Measurements from ENCODE around the gene ATP5F1C. TPM values are rescaled to one million over a fixed set of nuclear protein-coding genes. Genes with fewer than 3 reads are reported as not detected.
A peak's percentile ranks its signal among the peaks of the same experiment; 100 is the strongest.
"Not testable (repeated sequence)": the region's sequence is repeated elsewhere in the genome, so short reads cannot be mapped to it uniquely, and the experiment has no call there.

Gene ATP5F1C
- total RNA-seq, 1 experiment from 2014 or later = 292 TPM

- ATAC-seq = peak; percentile 81
- H3K9me3 ChIP-seq (ENCODE audit: control insufficient read depth in 1 of 2, insufficient read depth in 1 of 2, low read depth in 1 of 2, low read length in 2 of 2); H3K9ac ChIP-seq (ENCODE audit: low read length); H3K27ac ChIP-seq (ENCODE audit: low read depth, low read length); H3K4me1 ChIP-seq (ENCODE audit: control insufficient read depth in 1 of 2, insufficient read depth in 2 of 2, low read length in 2 of 2); H3K27me3 ChIP-seq (ENCODE audit: insufficient read depth, low read length); RAD21 ChIA-PET (ENCODE audit: low non-redundant PET in 1 of 2, low total read pairs in 2 of 2, uncharacterized antibody in 2 of 2, unreplicated experiment in 2 of 2); DNase-seq (ENCODE audit: low read depth, low spot score); CTCF ChIA-PET; H3K9me2 ChIP-seq (ENCODE audit: insufficient read depth); H4K20me1 ChIP-seq (ENCODE audit: insufficient read depth); H3K4me3 ChIP-seq (replicated peaks in 1 of 2; ENCODE audit: low read depth in 1 of 2, low read length in 2 of 2); intact Hi-C loops (cut with micrococcal nuclease); H3K79me2 ChIP-seq (ENCODE audit: insufficient read depth, low read length); H2AFZ ChIP-seq (ENCODE audit: low read depth, low read length, poor library complexity, severe bottlenecking); BruUV-seq (replicated peaks); POLR2A ChIA-PET: not testable (repeated sequence)
- peak overlapping the region; percentile 25; the same call in 1 of the 2 replicates for H3K4me2 ChIP-seq (ENCODE audit: low read length)
- TF ChIP-seq CBX3 (IDR thresholded peaks at IDR 0.05; ENCODE audit: low read depth) = 0 out of 2 replicates have a peak, but pooled peaks have one; percentile 17
- H3K36me3 ChIP-seq (ENCODE audit: control insufficient read depth in 1 of 2, insufficient read depth in 2 of 2, low read length in 2 of 2) = peaks cover 5 to 11% of the 10 kb centered on the region in 2 experiments; a peak in 2 of 4 replicates
These were observed 39.3 kb upstream of the ATP5F1C start for GRCh38 chr10:7748637-7749036.

- H3K4me3 ChIP-seq (replicated peaks in 1 of 2; ENCODE audit: low read depth in 1 of 2, low read length in 2 of 2) = no peak overlapping the region
- H2AFZ ChIP-seq (ENCODE audit: low read depth, low read length, poor library complexity, severe bottlenecking) = no peak overlapping the region
- no peaks in the 10 kb centered on the region for H3K27me3 ChIP-seq (ENCODE audit: insufficient read depth, low read length)
- ChIA-PET RAD21 (ENCODE audit: low non-redundant PET in 1 of 2, low total read pairs in 2 of 2, uncharacterized antibody in 2 of 2, unreplicated experiment in 2 of 2) (no interaction called here), POLR2A (no interaction called here), CTCF (no interaction called here)
- H3K4me1 ChIP-seq (ENCODE audit: control insufficient read depth in 1 of 2, insufficient read depth in 2 of 2, low read length in 2 of 2) = peaks cover 0 to 5% of the 10 kb centered on the region in 2 experiments; a peak in 2 of 4 replicates
- BruUV-seq (replicated peaks) = no TSS peak
- no peak for ATAC-seq
- H3K9ac ChIP-seq (ENCODE audit: low read length) = no peak overlapping the region
- H3K9me2 ChIP-seq (ENCODE audit: insufficient read depth) = no peaks in the 10 kb centered on the region
- no peaks in the 10 kb centered on the region for H3K9me3 ChIP-seq (ENCODE audit: control insufficient read depth in 1 of 2, insufficient read depth in 1 of 2, low read depth in 1 of 2, low read length in 2 of 2)
- H4K20me1 ChIP-seq (ENCODE audit: insufficient read depth) = no peaks in the 10 kb centered on the region
- no peak for TF ChIP-seq ZFX (IDR thresholded peaks at IDR 0.05)
- no peak for TF ChIP-seq POLR2A (IDR thresholded peaks at IDR 0.05; ENCODE audit: borderline replicate concordance, extremely low read depth, insufficient read depth, insufficient read length)
- no peak for TF ChIP-seq FOSL1 (IDR thresholded peaks at IDR 0.05; ENCODE audit: low read depth)
- intact Hi-C loops (cut with micrococcal nuclease) = loop anchor here (10.0 kb wide), 1 partner anchor 225 kb away; no protein-coding TSS in a partner anchor
- DNase-seq (ENCODE audit: low read depth, low spot score) = no peak
- no peak overlapping the region for H3K27ac ChIP-seq (ENCODE audit: low read depth, low read length)
- no peaks in the 10 kb centered on the region for H3K79me2 ChIP-seq (ENCODE audit: insufficient read depth, low read length)
- peaks cover 6 to 14% of the 10 kb centered on the region in 2 experiments; a peak in 3 of 4 replicates for H3K36me3 ChIP-seq (ENCODE audit: control insufficient read depth in 1 of 2, insufficient read depth in 2 of 2, low read length in 2 of 2)
- H3K4me2 ChIP-seq (ENCODE audit: low read length) = no peak overlapping the region
These were observed 37.8 kb upstream of the ATP5F1C start for GRCh38 chr10:7750222-7750621.
